GM19468 (cell line): ENCODE data around the gene THAP3.
"Not testable (repeated sequence)": the region's sequence is repeated elsewhere in the genome, so short reads cannot be mapped to it uniquely, and the experiment has no call there.

Experiments used
- ATAC-seq: cut with Tn5 transposase; IDR thresholded peaks from one replicate; pipeline ENCODE4 v1.9.1; 2021; ENCODE audit warnings: mild to moderate bottlenecking, moderate library complexity, moderate number of reproducible peaks; ENCODE audit not compliant: unreplicated experiment; ENCODE audit errors: extremely low read depth

THAP3 gene

DNA sequence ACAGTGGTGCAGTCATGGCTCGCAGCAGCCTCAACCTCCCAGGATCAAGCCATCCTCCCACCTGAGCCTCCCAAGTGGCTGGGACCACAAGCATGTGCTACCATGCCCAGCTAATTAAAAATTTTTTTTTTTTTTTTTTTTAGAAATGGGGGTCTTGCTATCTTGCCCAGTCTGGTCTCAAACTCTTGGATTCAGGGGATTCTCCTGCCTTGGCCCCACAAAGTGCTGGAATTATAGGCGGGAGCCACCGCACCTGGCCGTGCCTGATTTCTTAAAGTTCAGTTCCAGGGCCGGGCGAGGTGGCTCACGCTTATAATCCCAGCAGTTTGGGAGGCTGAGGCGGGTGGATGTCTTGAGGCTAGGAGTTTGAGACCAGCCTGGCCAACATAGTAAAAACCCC is 6.4 kb downstream of the THAP3 start:
- no peak for ATAC-seq

DNA sequence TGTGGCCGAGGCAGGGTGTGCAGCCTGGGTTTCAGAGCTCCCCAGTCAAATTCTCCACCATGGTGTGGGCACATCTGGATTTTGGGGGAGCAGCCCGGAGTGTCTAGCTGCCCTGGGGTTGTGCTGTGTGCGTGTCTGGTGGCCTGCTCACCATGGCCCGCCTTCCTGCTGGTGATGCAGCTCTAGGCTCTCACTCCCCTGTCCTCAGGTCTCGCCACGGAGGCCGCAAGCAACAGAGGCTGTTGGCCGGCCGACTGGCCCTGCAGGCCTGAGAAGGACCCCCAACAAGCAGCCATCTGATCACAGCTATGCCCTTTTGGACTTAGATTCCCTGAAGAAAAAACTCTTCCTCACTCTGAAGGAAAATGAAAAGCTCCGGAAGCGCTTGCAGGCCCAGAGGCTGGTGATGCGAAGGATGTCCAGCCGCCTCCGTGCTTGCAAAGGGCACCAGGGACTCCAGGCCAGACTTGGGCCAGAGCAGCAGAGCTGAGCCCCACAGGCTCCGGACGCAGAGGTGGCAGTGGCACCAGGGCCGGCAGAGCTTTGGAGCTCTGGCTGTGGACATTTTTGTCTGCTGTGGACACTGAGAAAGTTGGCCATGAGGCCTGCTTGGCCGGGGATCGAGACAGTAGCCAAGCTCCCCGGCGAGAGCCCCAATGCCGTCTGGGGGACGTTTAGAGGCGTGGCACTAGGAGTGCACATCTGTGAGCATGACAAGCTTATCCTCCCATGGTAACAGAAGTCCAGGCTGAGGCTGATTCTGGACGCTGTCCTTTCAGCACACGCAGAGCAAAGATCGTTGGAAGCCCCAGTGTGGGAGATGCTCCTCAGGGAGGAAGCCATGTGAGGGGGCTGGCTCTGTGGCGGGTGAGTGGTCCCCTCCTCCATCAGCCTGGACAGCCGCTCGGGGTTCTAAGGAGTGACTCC is 8.2 kb downstream of the THAP3 start:
- ATAC-seq, result no peak

DNA sequence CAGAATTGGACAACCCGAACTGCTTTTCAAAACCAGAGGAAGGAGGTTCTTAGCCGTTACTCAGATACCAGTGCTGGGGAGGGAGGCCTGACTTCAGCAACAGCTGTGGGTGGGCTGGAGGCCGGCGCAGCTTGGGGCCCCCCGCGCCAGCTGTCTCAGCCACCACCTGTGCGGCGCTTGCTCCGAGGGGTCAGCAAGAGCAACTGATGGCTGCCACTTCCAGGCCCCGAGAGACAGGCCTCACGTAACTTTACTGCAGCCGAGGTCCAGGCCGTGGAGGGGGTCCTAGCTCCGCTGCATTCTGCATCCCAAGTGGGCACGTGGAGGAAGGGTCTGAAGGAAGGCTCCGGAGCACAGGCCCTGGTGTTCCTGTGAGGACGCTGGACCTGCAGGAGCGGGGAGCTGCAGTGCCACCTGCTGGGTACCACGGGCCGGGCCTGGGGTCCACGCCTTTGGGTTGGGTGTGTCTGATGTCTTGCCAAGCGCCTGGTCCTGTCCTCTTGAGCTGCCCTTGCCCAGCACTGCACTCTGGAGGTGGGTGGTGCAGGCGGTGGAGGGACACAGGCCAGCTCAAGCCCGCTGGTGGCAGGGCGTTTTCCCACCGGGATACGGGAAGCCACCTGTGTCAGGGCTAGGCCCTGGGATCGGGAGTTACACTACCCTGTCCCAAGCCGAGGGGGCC is 9.8 kb downstream of the THAP3 start:
- ATAC-seq, result no peak

DNA sequence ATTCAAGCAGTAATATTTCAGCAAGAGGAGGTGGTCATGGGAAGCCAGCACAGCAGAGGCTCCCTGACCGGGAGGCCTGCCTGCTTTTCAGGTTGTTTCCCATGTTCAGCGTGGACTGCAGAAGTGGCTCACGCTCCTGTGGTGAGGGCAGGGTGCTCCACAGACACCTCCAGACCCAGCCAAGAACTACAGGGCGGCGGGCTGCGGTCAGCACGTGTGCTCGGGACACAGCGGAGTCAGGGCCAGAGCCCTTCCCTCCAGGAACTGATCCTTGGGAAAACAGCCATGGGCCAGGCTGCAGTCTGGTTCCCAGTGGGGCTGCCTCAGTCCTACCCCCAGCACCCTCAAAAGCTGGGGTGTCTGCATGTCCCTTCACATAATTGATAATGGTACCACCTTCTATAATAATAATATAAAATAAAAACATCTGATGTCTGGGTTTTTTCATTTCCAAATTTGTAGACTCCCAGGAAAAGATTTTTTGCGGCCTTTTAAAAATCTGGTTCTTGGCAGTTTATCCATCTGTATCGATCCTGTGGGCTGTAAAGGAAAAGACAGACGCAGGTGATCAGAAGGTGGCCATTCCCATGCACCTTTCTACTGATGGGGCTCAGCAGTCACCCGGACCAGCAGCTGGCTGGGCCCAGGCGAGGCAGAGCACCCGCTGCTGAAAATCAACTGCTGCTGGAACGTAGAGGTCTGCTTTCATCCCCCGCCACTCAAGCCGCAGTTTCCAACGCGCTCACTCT is 10.7 kb downstream of the THAP3 start:
- no peak for ATAC-seq

DNA sequence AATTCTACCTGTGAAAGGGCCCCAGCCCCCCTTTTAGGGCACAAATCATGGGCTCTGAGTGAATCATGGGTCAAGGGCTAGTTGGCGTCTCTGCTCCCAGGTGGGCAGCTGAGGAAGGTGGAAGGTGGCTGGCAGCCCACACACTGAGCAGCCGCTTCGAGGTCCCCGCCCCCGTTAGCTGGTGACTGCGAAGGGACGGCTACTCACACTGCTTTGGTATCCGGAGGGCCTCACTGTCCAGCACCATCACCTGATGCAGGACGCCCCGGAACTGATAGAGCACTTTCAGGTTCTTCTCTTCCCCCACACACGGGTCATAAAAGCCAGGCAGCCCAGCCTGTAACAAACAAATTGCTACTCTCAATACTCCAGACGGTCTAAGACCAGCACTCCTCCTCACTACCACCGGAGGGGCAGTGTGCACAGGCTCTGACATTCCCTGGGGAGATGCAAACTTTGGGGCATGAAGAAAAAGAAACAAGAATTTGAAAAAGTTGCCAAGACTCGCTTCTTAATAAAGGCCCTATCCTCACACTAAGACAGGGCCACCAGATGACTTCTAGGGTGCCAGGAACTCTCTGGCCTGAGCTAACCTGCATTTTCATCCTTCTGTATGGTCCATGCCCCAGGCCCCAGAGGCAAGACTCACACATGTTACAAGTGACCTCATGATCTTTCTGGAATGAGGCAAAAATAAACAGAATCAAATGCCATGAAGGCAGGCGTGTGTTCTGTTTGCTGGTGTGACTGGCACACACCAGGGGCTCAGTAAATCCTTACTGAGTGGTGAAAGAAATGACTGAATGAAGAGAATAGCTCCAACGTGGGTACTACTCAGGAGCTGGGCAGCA is 11.5 kb downstream of the THAP3 start:
- ATAC-seq, result no peak

DNA sequence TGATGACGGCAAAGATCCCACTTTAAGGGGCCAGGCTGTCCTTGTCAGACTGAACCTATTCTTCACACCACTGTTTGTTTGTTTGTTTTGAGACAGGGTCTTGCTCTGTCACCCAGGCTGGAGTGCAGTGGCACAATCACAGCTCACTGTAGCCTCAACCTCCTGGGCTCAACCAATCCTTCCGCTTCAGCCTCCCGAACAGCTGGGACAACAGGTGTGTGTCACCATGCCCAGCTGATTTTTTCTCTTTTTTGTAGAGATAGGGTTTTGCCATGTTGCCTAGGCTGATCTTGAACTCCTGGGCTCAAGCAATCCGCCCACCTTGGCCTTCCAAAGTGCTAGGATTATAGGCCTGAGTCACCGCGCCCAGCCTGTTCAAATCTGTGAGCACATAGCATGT is 12.1 kb downstream of the THAP3 start:
- ATAC-seq, result not testable (repeated sequence)

DNA sequence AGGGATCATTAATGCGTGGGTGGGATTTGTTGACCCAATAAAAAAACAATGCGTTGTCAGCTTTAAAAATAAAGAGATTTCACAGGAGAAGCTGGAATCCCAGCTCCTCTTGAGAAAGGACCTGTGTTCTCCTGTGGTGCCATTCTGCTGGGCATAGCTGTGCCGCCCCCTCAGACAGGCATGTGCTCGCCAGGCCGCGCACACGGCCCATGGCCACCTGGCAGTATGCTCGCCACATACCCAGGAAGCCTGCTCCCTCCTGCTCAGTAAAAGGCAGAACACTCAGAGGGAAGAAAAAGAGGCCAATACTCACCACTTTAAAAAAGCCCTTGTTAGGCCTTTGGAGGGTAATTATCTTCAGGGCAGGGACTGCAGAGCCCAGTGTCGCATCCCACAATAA is 13.1 kb downstream of the THAP3 start:
- ATAC-seq, result no peak

DNA sequence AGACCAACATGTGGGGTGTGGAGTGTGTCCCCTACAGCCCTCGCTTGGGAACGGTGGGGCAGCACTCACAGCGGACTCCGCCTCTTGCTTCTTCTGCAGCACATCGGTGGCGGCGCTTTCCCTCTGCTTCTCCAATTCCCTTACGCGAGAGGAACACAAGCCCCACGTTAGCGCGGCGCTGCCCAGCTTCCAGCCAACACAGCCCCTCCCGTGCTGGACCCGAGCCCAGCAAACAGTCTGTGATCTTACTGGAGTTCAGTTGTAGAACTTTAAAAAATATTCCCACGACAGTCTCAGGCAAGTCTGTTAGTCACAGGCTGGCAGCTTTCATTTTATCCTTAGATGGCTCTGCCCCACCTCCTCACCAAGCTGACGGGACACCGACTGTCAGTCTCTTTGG is 13.6 kb downstream of the THAP3 start:
- no peak for ATAC-seq

DNA sequence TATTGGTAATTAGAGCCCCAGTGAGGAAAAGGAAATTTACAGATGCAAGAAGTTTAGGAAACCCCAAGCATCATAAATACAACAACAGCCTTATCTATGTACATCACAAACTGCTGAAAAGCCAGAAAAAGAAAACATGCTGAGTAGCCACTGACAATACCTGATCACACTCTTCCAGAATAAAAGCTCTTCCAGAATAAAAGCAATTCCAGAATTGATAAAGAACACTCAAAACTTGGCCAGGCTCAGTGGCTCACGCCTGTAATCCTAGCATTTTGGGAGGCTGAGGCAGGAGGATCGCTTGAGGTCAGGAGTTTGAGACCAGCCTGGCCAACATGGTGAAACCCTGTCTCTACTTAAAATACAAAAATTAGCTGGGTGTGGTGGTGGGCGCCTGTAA is 16.2 kb downstream of the THAP3 start:
- ATAC-seq, result not testable (repeated sequence)

DNA sequence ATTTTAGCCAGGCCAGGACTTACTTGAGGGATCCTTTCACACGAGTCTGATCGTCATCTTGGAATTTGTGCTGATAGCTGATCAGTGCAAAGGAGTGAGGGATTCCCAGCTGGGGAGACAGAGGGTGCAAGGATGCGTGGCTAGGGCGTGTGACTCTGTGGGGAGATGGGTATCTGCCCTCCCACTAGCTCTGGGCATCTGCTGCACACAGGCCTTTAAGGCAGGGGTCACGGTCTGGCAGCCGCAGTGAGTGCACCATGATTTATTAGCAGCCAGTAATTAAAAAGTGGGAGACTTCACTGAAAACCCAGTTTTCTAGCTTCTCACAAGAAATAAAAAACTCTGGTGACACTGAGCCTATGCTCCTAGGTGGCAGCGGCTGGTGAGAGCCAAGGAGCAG is 20.4 kb downstream of the THAP3 start:
- ATAC-seq, result no peak

DNA sequence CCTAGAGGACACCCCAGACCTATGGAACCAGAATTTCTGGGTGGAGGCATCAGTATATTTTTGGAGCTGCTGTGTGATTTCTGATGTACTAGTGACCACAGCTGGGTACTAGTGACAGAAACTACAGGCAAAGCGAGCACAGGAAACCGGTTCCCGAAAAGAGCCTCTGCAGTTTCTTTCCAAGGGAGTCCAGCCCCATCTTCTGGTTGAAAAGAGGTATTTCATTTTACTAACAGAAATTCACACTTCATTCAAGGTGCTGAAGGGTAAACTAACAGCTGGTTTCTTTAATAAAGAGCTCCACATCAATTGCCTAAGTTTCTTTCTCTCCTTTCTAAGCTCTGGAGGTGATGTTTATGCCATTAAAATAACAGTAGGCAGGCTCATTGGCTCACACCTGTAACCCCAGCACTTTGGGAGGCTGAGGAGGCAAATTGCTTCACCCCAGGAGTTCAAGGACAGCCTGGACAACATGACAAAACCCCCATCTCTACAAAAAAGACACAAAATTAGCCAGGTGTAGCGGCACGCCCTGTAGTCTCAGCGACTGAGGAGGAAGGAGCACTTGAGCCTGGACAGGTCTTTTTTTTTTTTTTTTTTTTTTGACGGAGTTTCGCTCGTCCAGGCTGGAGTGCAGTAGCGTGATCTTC is 22.0 kb downstream of the THAP3 start:
- ATAC-seq, result no peak

DNA sequence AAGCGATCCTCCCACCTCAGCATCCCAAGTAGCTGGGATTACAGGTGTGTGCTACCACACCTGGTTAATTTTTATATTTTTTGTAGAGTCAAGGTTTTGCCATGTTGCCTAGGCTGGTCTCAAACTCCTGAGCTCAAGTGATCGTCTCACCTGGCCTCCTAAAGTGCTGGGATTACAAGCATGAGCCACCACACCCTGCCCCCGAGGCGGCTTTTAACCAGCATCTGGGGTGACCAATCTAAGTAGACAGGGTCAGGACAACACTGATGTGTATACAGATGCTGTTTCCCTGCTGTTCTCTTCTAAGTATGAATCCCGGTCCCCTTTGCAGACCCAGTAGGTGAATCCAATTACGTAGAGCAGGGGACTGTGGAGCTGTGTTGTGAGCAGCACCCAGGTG is 23.9 kb downstream of the THAP3 start:
- no peak for ATAC-seq

DNA sequence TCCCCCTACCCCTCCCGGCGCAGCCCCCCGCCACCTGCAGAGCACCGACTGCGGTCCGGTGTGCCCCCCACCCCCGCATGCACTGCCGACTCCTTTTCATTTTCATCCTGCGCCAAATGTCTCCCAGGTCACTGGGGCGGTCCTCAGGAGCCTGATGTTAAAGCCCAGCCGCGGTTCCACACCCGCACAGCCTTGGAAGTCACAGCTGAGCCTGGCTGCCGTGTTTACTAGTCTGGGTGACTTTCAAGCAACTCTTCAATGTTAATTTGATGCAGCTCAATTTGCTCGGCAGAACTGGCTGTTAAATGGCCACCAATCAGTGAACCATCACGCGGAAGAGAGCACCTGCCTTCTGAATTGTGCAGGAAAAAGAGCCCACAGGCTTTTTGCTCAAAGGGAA is 27.2 kb downstream of the THAP3 start:
- no peak for ATAC-seq

DNA sequence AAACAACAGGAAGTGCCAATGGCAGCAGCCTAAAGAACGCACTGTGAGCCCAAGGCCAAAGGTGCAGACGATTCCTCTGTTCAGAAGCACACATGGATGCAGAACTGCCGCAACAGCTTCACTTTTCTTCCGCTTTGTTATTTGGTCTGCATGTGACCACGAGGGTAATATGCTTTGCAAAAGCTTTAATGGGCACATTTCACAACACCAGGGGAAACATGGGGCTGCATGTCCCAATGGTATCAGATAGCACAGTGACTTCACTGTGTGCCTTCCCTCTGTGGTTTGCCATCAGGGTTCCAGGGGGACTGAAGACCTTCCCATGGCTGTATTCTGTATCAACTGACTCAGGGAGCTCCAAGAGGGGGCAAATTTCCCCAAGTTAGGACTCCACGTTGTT is 28.3 kb downstream of the THAP3 start:
- no peak for ATAC-seq

DNA sequence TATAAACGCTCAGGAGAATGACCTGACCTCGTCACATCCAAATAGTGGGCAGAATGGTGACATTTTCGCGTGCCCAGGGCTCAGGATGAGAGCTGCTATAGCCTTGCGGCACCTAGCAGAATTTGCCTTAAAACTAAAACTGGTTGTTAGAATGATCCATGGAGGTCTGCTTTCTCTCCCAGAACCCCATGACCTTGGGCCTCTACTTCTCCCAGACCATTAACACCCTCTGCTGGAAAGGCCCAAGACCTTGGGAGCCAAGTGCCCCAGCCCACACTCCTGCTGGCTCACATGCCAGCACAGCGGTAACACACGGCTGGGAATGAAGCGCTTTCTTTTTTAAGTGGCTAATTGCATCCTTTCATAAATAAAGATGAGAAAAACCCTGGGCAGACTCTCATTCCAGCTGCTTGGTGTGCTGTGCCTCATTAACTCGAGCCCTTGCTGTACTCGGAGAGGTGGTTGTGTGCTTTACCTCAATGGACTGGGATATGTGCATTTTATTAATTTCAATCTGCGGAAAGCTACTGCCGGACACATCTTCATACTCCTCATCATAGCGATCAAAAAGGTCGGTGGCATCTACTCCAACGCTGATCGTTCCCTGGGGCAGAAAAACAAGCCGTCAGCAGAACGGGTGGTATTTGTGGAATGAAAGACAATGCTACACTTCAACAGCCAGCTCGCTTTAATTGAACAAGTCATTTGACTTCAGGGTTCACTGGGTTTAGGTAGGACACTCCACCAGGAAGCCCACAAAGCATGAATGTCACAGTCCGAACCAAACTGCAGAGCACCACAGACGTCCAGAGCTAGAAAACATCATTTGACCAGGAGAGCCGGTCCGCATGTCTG is 29.0 kb downstream of the THAP3 start:
- no peak for ATAC-seq

DNA sequence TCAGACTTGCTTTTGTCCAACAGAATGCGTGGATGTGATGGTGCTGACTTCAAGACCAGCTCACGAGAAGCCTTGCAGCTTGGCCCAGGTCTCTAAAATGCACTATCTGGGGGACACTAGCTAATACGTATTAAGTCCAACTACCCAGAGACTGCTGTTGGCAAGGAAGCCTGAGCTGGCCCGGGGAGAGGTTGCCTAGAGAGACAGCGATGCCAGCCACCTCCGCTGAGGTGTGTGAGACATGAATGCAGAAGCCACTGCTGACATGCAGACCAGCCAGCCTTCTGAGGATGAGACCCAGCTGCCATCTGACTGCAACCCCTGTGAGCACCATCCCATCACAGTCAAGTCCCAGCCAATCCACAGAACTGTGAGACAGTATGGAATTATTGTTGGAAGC is 32.5 kb downstream of the THAP3 start:
- no peak for ATAC-seq

DNA sequence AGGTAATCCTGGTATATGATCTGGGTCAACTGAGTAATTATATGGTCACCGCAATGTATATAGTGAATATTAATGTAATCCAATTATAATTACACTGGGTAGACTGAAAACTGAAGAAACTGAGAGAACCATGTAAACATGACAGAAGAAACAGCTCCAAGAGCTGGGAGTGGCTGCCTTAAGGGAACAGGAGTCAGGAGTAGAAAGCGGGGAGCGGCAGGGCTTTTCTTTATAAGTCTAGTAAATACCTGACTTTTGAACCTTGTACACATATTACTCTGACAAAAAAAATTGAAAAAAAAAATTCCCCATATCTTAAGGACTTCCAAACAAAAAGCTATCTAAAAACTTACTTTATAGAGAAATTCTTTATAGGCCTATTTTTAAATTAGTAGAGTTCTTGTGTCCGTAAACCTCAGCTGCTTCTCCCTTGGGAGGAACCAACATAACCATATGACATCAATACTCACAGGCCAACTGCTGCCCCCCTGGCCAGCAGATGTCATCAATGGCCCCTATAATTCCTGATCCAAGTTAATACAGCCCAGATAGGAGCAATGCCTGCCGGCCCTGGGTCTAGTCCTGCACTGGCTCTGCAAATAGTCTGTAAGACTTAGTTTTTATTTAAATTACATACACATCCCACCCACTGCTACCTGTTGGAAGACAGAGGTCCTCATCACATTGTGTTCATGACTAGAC is 33.8 kb downstream of the THAP3 start:
- ATAC-seq, result no peak

DNA sequence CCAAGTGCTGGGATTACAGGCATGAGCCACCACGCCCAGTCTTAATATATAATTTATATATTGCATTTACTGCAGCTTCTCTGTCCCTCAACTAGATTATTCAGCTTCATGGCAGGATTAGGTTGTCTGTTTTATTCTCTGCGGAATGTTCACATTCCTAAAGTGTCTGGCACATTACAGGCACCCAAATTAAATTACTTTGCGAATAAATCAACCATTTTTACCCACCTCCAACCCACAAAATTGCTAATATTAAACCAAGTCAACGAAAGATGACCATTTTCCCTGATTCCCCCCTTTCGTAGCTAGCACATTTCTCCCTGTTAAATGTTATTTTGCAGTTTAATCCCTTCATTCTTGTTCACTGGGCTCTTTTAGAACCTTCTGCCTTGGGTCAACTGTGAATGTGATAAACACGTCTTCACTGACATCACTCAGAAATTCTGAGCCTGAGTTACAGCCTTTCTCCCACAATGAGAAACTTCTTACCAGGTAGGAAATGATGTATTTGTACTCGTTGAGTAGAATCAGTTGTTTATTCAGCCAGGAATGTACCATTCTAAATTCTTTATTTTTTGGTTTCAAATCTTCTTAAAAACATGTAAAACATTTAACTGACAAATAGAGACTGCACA is 35.9 kb downstream of the THAP3 start:
- ATAC-seq, result no peak
